Body of pancreas (tissue), 4 donors: ENCODE measurements around the gene PGP. TPM values are rescaled to one million over a fixed set of nuclear protein-coding genes. Genes with fewer than 3 reads are reported as not detected.

Experiments used
- ATAC-seq: fragments of 150-250 bp; one replicate; pipeline ENCODE4 v1.9.1; 2016
- DNase-seq, 4 donors: peaks; one replicate each; pipeline ENCODE4 v3.0.0-alpha.2; 2019
- H3K27ac ChIP-seq, 4 donors: fragments of 200-600 bp; sonication (generic); 1 replicate in 3 of 4; 2 replicates in 1 of 4; pipeline versions ENCODE4 v1.5.1 to v1.6.1; 2016 to 2019; ENCODE audit warnings: mild to moderate bottlenecking in 1 of 4, mixed read lengths in 1 of 4, moderate library complexity in 1 of 4
- H3K27me3 ChIP-seq, 2 donors: fragments of 200-600 bp; sonication (generic); one replicate each; pipeline ENCODE4 v1.6.0; 2016; ENCODE audit warnings: mild to moderate bottlenecking in 1 of 2
- H3K36me3 ChIP-seq, 2 donors: fragments of 200-600 bp; sonication (generic); replicated peaks in 1 of 2; 2 replicates each; pipeline ENCODE4 v1.5.1; 2016; ENCODE audit warnings: low read depth in 2 of 2; ENCODE audit not compliant: insufficient read depth in 1 of 2
- H3K4me1 ChIP-seq: fragments of 200-600 bp; sonication (generic); one replicate; pipeline ENCODE4 v1.6.0; 2016
- H3K4me3 ChIP-seq, 2 donors: fragments of 200-600 bp; sonication (generic); 1 replicate in 1 of 2; 2 replicates in 1 of 2; pipeline ENCODE4 v1.5.1; 2016 to 2019
- H3K9me3 ChIP-seq, 3 donors: fragments of 200-600 bp; sonication (generic); 1 replicate in 2 of 3; 2 replicates in 1 of 3; pipeline ENCODE4 v1.5.1; 2016
- CTCF ChIP-seq, 7 experiments: fragments of 450-650 bp in 4 of 7; fragments of 200-600 bp in 3 of 7; sonication (generic) in 3 of 7; IDR thresholded peaks; one replicate each; pipeline ENCODE4 v1.5.1; 2016 to 2019; ENCODE audit warnings: antibody characterized with exemption in 7 of 7
- POLR2A ChIP-seq, 3 donors: fragments of 450-650 bp; IDR thresholded peaks; one replicate each; pipeline ENCODE4 v1.6.1; 2016; ENCODE audit warnings: antibody characterized with exemption in 3 of 3, mild to moderate bottlenecking in 2 of 3
- WGBS, 2 donors: methylation state at CpG; one replicate each; pipeline ENCODE4 v1.1.5; 2017; 5-methylcytosine and 5-hydroxymethylcytosine counted together
- intact Hi-C: fragments of 100-400 bp; cut with DNase I; formaldehyde crosslinking; loops from one replicate; pipeline ENCODE4 v1.15.1; 2023
- total RNA-seq, 2 donors: library from RNA; depleted of rRNA; stranded (reverse); fragments of >200 nt; gene quantifications; one replicate each; pipeline ENCODE4 v1.1.0, GENCODE V29; 2016

The PGP gene
- total RNA-seq, 2 donors from 2014 or later: 7.8 to 15.8 TPM

- no peak for DNase-seq
- WGBS, 2 donors: 92 to 97% methylated on average over 6 to 13 of the region's 20 CpGs
- no peaks in the 10 kb centered on the region for H3K27me3 ChIP-seq
- no peak overlapping the region for H3K4me3 ChIP-seq
- no peak for ATAC-seq
- H3K27ac ChIP-seq: no peak overlapping the region
- H3K4me1 ChIP-seq: no peaks in the 10 kb centered on the region
- TF ChIP-seq POLR2A (IDR thresholded peaks at IDR 0.05) (no peak), CTCF (IDR thresholded peaks at IDR 0.05) (no peak)
- H3K9me3 ChIP-seq: no peaks in the 10 kb centered on the region
- H3K36me3 ChIP-seq: no peaks in the 10 kb centered on the region
- intact Hi-C loops: no loop called here
Measured at GRCh38 chr16:2186505-2186904, 28.1 kb downstream of the PGP start.

- ATAC-seq (no peak), DNase-seq (no peak)
- no peaks in the 10 kb centered on the region for H3K4me1 ChIP-seq
- no peak overlapping the region for H3K27ac ChIP-seq
- H3K36me3 ChIP-seq: no peaks in the 10 kb centered on the region
- intact Hi-C loops: no loop called here
- no peaks in the 10 kb centered on the region for H3K27me3 ChIP-seq
- no peaks in the 10 kb centered on the region for H3K9me3 ChIP-seq
- TF ChIP-seq POLR2A (IDR thresholded peaks at IDR 0.05): no peak
- no peak for TF ChIP-seq CTCF (IDR thresholded peaks at IDR 0.05)
- WGBS, 2 donors: 91 to 96% methylated on average over 12 to 13 of the region's 13 CpGs
- H3K4me3 ChIP-seq: no peak overlapping the region
Measured at GRCh38 chr16:2186064-2186463, 28.6 kb downstream of the PGP start.

- TF ChIP-seq POLR2A (IDR thresholded peaks at IDR 0.05) (no peak), CTCF (IDR thresholded peaks at IDR 0.05) (no peak)
- 76% methylated on average over 20 of the region's 20 CpGs; no CpG with 5 or more reads in 1 of the 2 donors for WGBS, 2 donors
- intact Hi-C loops: no loop called here
- Histone ChIP-seq H3K4me3 (no peak overlapping the region), H3K27me3 (no peaks in the 10 kb centered on the region), H3K4me1 (no peaks in the 10 kb centered on the region), H3K27ac (no peak overlapping the region), H3K9me3 (no peaks in the 10 kb centered on the region), H3K36me3 (no peaks in the 10 kb centered on the region)
- DNase-seq (no peak), ATAC-seq (no peak)
Measured at GRCh38 chr16:2184962-2185361, 29.7 kb downstream of the PGP start.

GRCh38 chr16:2184346-2184745, 30.3 kb downstream of the PGP start:
- ATAC-seq: no peak
- Histone ChIP-seq H3K27me3 (no peaks in the 10 kb centered on the region), H3K4me1 (no peaks in the 10 kb centered on the region), H3K9me3 (no peaks in the 10 kb centered on the region), H3K36me3 (no peaks in the 10 kb centered on the region), H3K27ac (no peak overlapping the region), H3K4me3 (no peak overlapping the region)
- intact Hi-C loops: no loop called here
- TF ChIP-seq CTCF (IDR thresholded peaks at IDR 0.05): no peak
- TF ChIP-seq POLR2A (IDR thresholded peaks at IDR 0.05): no peak
- DNase-seq: no peak
- 86 to 90% methylated on average over 15 to 19 of the region's 19 CpGs for WGBS, 2 donors

- no peaks in the 10 kb centered on the region for H3K36me3 ChIP-seq
- H3K4me3 ChIP-seq: no peak overlapping the region
- no peaks in the 10 kb centered on the region for H3K27me3 ChIP-seq
- H3K9me3 ChIP-seq: no peaks in the 10 kb centered on the region
- intact Hi-C loops: no loop called here
- DNase-seq (no peak), ATAC-seq (no peak)
- H3K4me1 ChIP-seq: no peaks in the 10 kb centered on the region
- WGBS, 2 donors: 92% methylated on average over 28 of the region's 30 CpGs; no CpG with 5 or more reads in 1 of the 2 donors
- H3K27ac ChIP-seq: no peak overlapping the region
- TF ChIP-seq CTCF (IDR thresholded peaks at IDR 0.05) (no peak), POLR2A (IDR thresholded peaks at IDR 0.05) (no peak)
Measured at GRCh38 chr16:2183671-2184070, 31.0 kb downstream of the PGP start.
